Measurements from ENCODE around the gene SPATA6L.

The SPATA6L gene

GRCh38 chr9:4666042-4666699 is at the start of gene SPATA6L:
SPATA6L (minus strand) TSS chr9:4666480; CDS start chr9:4666250, 230 bp downstream.
- no peak for DNase-seq (ENCODE audit: low read depth)

- DNase-seq (ENCODE audit: low read depth) = no peak
Measured at GRCh38 chr9:4714266-4715016, 48.2 kb upstream of the SPATA6L start.

- no peak for DNase-seq (ENCODE audit: low read depth)
Measured at GRCh38 chr9:4713849-4714248, 47.6 kb upstream of the SPATA6L start.

GRCh38 chr9:4709380-4709779 is 43.1 kb upstream of the SPATA6L start:
- no peak for DNase-seq (ENCODE audit: low read depth)

- no peak for DNase-seq (ENCODE audit: low read depth)
Measured at GRCh38 chr9:4706971-4707622, 40.8 kb upstream of the SPATA6L start.

- DNase-seq (ENCODE audit: low read depth) = no peak
Measured at GRCh38 chr9:4706021-4706420, 39.7 kb upstream of the SPATA6L start.

GRCh38 chr9:4704129-4704528 is 37.8 kb upstream of the SPATA6L start:
- no peak for DNase-seq (ENCODE audit: low read depth)

- no peak for DNase-seq (ENCODE audit: low read depth)
Measured at GRCh38 chr9:4701526-4701925, 35.2 kb upstream of the SPATA6L start.

GRCh38 chr9:4700932-4701331 is 34.7 kb upstream of the SPATA6L start:
- no peak for DNase-seq (ENCODE audit: low read depth)

- no peak for DNase-seq (ENCODE audit: low read depth)
Measured at GRCh38 chr9:4700091-4700490, 33.8 kb upstream of the SPATA6L start.

- no peak for DNase-seq (ENCODE audit: low read depth)
Measured at GRCh38 chr9:4691795-4692194, 25.5 kb upstream of the SPATA6L start.

- no peak for DNase-seq (ENCODE audit: low read depth)
Measured at GRCh38 chr9:4690144-4690543, 23.9 kb upstream of the SPATA6L start.

GRCh38 chr9:4689687-4690104 is 23.4 kb upstream of the SPATA6L start:
- DNase-seq (ENCODE audit: low read depth) = no peak

GRCh38 chr9:4689021-4689420 is 22.7 kb upstream of the SPATA6L start:
- no peak for DNase-seq (ENCODE audit: low read depth)

GRCh38 chr9:4686584-4686983 is 20.3 kb upstream of the SPATA6L start:
- DNase-seq (ENCODE audit: low read depth) = no peak

- no peak for DNase-seq (ENCODE audit: low read depth)
Measured at GRCh38 chr9:4686112-4686511, 19.8 kb upstream of the SPATA6L start.

- no peak for DNase-seq (ENCODE audit: low read depth)
Measured at GRCh38 chr9:4684820-4685219, 18.5 kb upstream of the SPATA6L start.

- no peak for DNase-seq (ENCODE audit: low read depth)
Measured at GRCh38 chr9:4680750-4681149, 14.5 kb upstream of the SPATA6L start.

GRCh38 chr9:4680173-4680525 is 13.9 kb upstream of the SPATA6L start:
- no peak for DNase-seq (ENCODE audit: low read depth)

GRCh38 chr9:4679268-4680172 is 13.2 kb upstream of the SPATA6L start, which contains the start of gene CDC37L1:
CDC37L1 (plus strand) TSS chr9:4679569; CDS start chr9:4679768, 199 bp downstream.
- DNase-seq (ENCODE audit: low read depth) = peak; percentile 99

- no peak for DNase-seq (ENCODE audit: low read depth)
Measured at GRCh38 chr9:4678679-4679267, 12.5 kb upstream of the SPATA6L start.

- DNase-seq (ENCODE audit: low read depth) = no peak
Measured at GRCh38 chr9:4677392-4677791, 11.1 kb upstream of the SPATA6L start.

All from activated T-cell treated with anti-CD3 and anti-CD28 coated beads for 48 hours (primary cell).